Fibroblast of villous mesenchyme (primary cell): ENCODE results near the gene TSSK2. TPM values are rescaled to one million over a fixed set of nuclear protein-coding genes. Genes with fewer than 3 reads are reported as not detected.
"Not testable (repeated sequence)": the region's sequence is repeated elsewhere in the genome, so short reads cannot be mapped to it uniquely, and the experiment has no call there.

ENCODE experiments used
- DNase-seq: peaks from one replicate; pipeline ENCODE4 v3.0.0-alpha.2; 2010; ENCODE audit warnings: low read depth
- H3K4me3 ChIP-seq: 2 replicates; pipeline ENCODE4 v1.5.1; 2011; ENCODE audit warnings: low read depth, mild to moderate bottlenecking, low read length
- CTCF ChIP-seq: IDR thresholded peaks from 2 replicates; pipeline ENCODE4 v1.5.1; 2012; ENCODE audit warnings: low read depth, mild to moderate bottlenecking, low read length; ENCODE audit not compliant: insufficient read depth
- total RNA-seq: library from RNA; depleted of rRNA; stranded (reverse); fragments of >200 nt; gene quantifications from 2 replicates; pipeline ENCODE4 v1.2.3, GENCODE V29; 2012

TSSK2 gene
- under 0.01 TPM in 1 of 2 replicates, not detected in the other for total RNA-seq

GRCh38 chr22:19130959-19131684 is at the start of gene TSSK2:
Gene TSSK2 (plus strand): TSS chr22:19131308. CDS start chr22:19131400, 92 bp downstream.
- H3K4me3 ChIP-seq = no peak within 1 kb of the TSS
- no peak for TF ChIP-seq CTCF
- no peak for DNase-seq

GRCh38 chr22:19081351-19081750 is 49.8 kb upstream of the TSSK2 start:
- no peak overlapping the region for H3K4me3 ChIP-seq
- no peak for DNase-seq
- TF ChIP-seq CTCF = no peak

- TF ChIP-seq CTCF = no peak
- no peak for DNase-seq
- H3K4me3 ChIP-seq = no peak overlapping the region
Measured at GRCh38 chr22:19082101-19082500, 49.0 kb upstream of the TSSK2 start.

GRCh38 chr22:19082793-19083192 is 48.3 kb upstream of the TSSK2 start:
- H3K4me3 ChIP-seq = no peak overlapping the region
- TF ChIP-seq CTCF = no peak
- DNase-seq = no peak

- not testable (repeated sequence) for H3K4me3 ChIP-seq, DNase-seq
Measured at GRCh38 chr22:19084126-19084525, 47.0 kb upstream of the TSSK2 start.

DNA sequence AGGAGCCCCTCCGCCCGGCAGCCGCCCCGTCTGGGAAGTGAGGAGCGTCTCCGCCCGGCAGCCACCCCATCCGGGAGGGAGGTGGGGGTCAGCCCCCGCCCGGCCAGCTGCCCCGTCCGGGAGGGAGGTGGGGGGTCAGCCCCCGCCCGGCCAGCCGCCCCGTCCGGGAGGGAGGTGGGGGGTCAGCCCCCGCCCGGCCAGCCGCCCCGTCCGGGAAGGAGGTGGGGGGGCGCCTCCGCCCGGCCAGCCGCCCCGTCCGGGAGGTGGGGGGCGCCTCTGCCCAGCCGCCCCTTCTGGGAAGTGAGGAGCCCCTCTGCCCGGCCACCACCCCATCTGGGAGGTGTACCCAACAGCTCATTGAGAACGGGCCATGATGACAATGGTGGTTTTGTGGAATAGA is 46.5 kb upstream of the TSSK2 start:
- not testable (repeated sequence) for H3K4me3 ChIP-seq, DNase-seq

GRCh38 chr22:19085233-19085718 is 45.8 kb upstream of the TSSK2 start:
- no peak overlapping the region for H3K4me3 ChIP-seq
- peak; percentile 37 for DNase-seq
- peak; percentile 50 for TF ChIP-seq CTCF

GRCh38 chr22:19086417-19086816 is 44.7 kb upstream of the TSSK2 start:
- H3K4me3 ChIP-seq = no peak overlapping the region
- no peak for TF ChIP-seq CTCF
- no peak for DNase-seq
